ENCODE data around the gene MYH10. TPM values are rescaled to one million over a fixed set of nuclear protein-coding genes. Genes with fewer than 3 reads are reported as not detected.

MYH10 gene
- total RNA-seq, 6 donors from 2014 or later = 73.3 to 246 (median 99.6) TPM

- H3K27ac ChIP-seq = no peak overlapping the region
- TF ChIP-seq POLR2A (IDR thresholded peaks at IDR 0.05) (no peak), CTCF (IDR thresholded peaks at IDR 0.05) (no peak), POLR2AphosphoS5 (IDR thresholded peaks at IDR 0.05) (no peak), EP300 (IDR thresholded peaks at IDR 0.05) (no peak)
Observed at GRCh38 chr17:8502126-8502525, 128.4 kb downstream of the MYH10 start.

GRCh38 chr17:8500609-8501008 is 129.9 kb downstream of the MYH10 start:
- H3K27me3 ChIP-seq = no peaks in the 10 kb centered on the region
- DNase-seq (no peak), ATAC-seq (ENCODE audit: low FRiP score in 2 of 2) (no peak)
- WGBS, 2 donors = 77 to 93% methylated on average over 7 to 8 of the region's 8 CpGs
- no peak overlapping the region for H3K4me3 ChIP-seq
- H3K27ac ChIP-seq = no peak overlapping the region
- H3K4me1 ChIP-seq = no peaks in the 10 kb centered on the region
- H3K36me3 ChIP-seq = peaks cover 0 to 41% (median 8%) of the 10 kb centered on the region in 4 donors
- no peaks in the 10 kb centered on the region for H3K9me3 ChIP-seq
- TF ChIP-seq POLR2A (IDR thresholded peaks at IDR 0.05) = no peak
- no peak for TF ChIP-seq POLR2AphosphoS5 (IDR thresholded peaks at IDR 0.05)
- no peak for TF ChIP-seq EP300 (IDR thresholded peaks at IDR 0.05)
- no peak for TF ChIP-seq CTCF (IDR thresholded peaks at IDR 0.05)

More at GRCh38 chr17:8502126-8502525, 128.4 kb downstream of the MYH10 start:
- DNase-seq = no peak
- Histone ChIP-seq H3K4me1 (no peaks in the 10 kb centered on the region), H3K36me3 (peaks cover 0 to 49% (median 5%) of the 10 kb centered on the region in 4 donors), H3K4me3 (no peak overlapping the region), H3K9me3 (no peaks in the 10 kb centered on the region), H3K27me3 (no peaks in the 10 kb centered on the region)
- no peak for ATAC-seq (ENCODE audit: low FRiP score in 2 of 2)
- 76 to 83% methylated on average over 6 of the region's 6 CpGs for WGBS, 2 donors

GRCh38 chr17:8499614-8500013 is 130.9 kb downstream of the MYH10 start:
- 79 to 90% methylated on average over 5 of the region's 5 CpGs for WGBS, 2 donors
- H3K27me3 ChIP-seq = no peaks in the 10 kb centered on the region
- ATAC-seq (ENCODE audit: low FRiP score in 2 of 2) = no peak
- H3K4me3 ChIP-seq = no peak overlapping the region
- no peaks in the 10 kb centered on the region for H3K9me3 ChIP-seq
- H3K36me3 ChIP-seq = peaks cover 0 to 45% (median 8%) of the 10 kb centered on the region in 4 donors
- no peaks in the 10 kb centered on the region for H3K4me1 ChIP-seq
- H3K27ac ChIP-seq = no peak overlapping the region
- no peak for TF ChIP-seq CTCF (IDR thresholded peaks at IDR 0.05)
- TF ChIP-seq POLR2A (IDR thresholded peaks at IDR 0.05) = no peak
- TF ChIP-seq EP300 (IDR thresholded peaks at IDR 0.05) = no peak
- TF ChIP-seq POLR2AphosphoS5 (IDR thresholded peaks at IDR 0.05) = no peak
- no peak for DNase-seq

GRCh38 chr17:8499171-8499570 is 131.4 kb downstream of the MYH10 start:
- H3K9me3 ChIP-seq = no peaks in the 10 kb centered on the region
- H3K4me1 ChIP-seq = no peaks in the 10 kb centered on the region
- no peaks in the 10 kb centered on the region for H3K27me3 ChIP-seq
- H3K36me3 ChIP-seq = peaks cover 0 to 43% (median 8%) of the 10 kb centered on the region in 4 donors
- DNase-seq = no peak
- TF ChIP-seq CTCF (IDR thresholded peaks at IDR 0.05) = no peak
- no peak for TF ChIP-seq POLR2AphosphoS5 (IDR thresholded peaks at IDR 0.05)
- TF ChIP-seq EP300 (IDR thresholded peaks at IDR 0.05) = no peak
- TF ChIP-seq POLR2A (IDR thresholded peaks at IDR 0.05) = no peak
- 96% methylated on average over 9 of the region's 9 CpGs for WGBS, 2 donors
- no peak overlapping the region for H3K4me3 ChIP-seq
- H3K27ac ChIP-seq = no peak overlapping the region
- no peak for ATAC-seq (ENCODE audit: low FRiP score in 2 of 2)

- DNase-seq = no peak
- Histone ChIP-seq H3K27me3 (no peaks in the 10 kb centered on the region), H3K4me1 (no peaks in the 10 kb centered on the region), H3K4me3 (no peak overlapping the region), H3K9me3 (no peaks in the 10 kb centered on the region), H3K27ac (no peak overlapping the region), H3K36me3 (peaks cover 3 to 63% (median 21%) of the 10 kb centered on the region in 4 donors)
- WGBS, 2 donors = 84 to 85% methylated on average over 12 to 13 of the region's 13 CpGs
- ATAC-seq (ENCODE audit: low FRiP score in 2 of 2) = peak in 1 of 2 donors; percentile 54
- TF ChIP-seq POLR2A (IDR thresholded peaks at IDR 0.05) (no peak), POLR2AphosphoS5 (IDR thresholded peaks at IDR 0.05) (no peak), CTCF (IDR thresholded peaks at IDR 0.05) (no peak), EP300 (IDR thresholded peaks at IDR 0.05) (no peak)
Observed at GRCh38 chr17:8496081-8496480, 134.4 kb downstream of the MYH10 start.

All from upper lobe of left lung (tissue), 6 donors.